HepG2 (cell line): ENCODE data around the gene SDC1.

ENCODE experiments used
- ESRRA ChIP-seq: sonication (generic); formaldehyde crosslinking; IDR thresholded peaks from 2 replicates; pipeline ENCODE4 v1.5.1; 2020; ENCODE audit warnings: mild to moderate bottlenecking, low read depth, missing genetic modification reagents
- GATA4 ChIP-seq: sonication (generic); IDR thresholded peaks from 2 replicates; pipeline ENCODE4 v1.6.1; 2016; ENCODE audit warnings: antibody characterized with exemption, low read depth, borderline replicate concordance
- MED13 ChIP-seq: sonication (generic); formaldehyde crosslinking; IDR thresholded peaks from 2 replicates; pipeline ENCODE4 v1.5.0; 2020; ENCODE audit warnings: missing genetic modification reagents
- SSRP1 ChIP-seq: IDR thresholded peaks from 2 replicates; pipeline ENCODE4 v1.6.1; 2016; ENCODE audit warnings: control low read depth

GRCh38 chr2:20176760-20177159 lies 48.2 kb downstream of the SDC1 start:
- no peak for TF ChIP-seq SSRP1 (CRISPR knock-in tag)
- TF ChIP-seq MED13 (CRISPR knock-in tag) = no peak
- no peak for TF ChIP-seq GATA4
- TF ChIP-seq ESRRA (CRISPR knock-in tag) = no peak
